Neural progenitor cell (in vitro differentiated cells): ENCODE measurements around the gene GPR180.

Experiments
- EZH2phosphoT487 ChIP-seq: fragments of 200-600 bp; sonication (generic); IDR thresholded peaks from 2 replicates; pipeline ENCODE4 v1.6.1; 2017; ENCODE audit warnings: antibody characterized with exemption
- TF ChIP-seq, protein P1 (sequence below): fragments of 200-600 bp; sonication (generic); IDR thresholded peaks from 2 replicates; pipeline ENCODE4 v1.5.1; 2017; ENCODE audit warnings: antibody characterized with exemption, mild to moderate bottlenecking

DNA sequence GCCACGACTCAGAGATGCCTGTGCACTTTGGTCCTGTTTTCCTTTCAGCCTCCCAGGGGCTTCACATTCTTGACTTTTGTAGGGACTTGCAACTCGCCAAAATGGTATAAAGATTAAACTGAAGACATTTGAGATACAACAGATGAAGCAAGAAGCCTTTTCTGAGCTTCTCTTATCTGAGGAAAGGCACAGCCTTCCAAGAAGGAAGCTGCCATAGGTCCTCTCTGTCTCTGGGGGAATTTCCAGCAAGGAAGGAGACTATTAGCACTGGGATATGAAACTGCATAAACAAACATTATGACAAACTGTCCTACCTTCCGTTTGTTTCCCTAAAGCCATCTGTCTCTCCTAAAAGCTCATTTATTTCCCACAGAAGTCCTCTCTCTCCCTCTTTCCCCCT, 45.0 kb upstream of the GPR180 start:
- no peak for TF ChIP-seq EZH2phosphoT487
- TF ChIP-seq, protein P1, sequence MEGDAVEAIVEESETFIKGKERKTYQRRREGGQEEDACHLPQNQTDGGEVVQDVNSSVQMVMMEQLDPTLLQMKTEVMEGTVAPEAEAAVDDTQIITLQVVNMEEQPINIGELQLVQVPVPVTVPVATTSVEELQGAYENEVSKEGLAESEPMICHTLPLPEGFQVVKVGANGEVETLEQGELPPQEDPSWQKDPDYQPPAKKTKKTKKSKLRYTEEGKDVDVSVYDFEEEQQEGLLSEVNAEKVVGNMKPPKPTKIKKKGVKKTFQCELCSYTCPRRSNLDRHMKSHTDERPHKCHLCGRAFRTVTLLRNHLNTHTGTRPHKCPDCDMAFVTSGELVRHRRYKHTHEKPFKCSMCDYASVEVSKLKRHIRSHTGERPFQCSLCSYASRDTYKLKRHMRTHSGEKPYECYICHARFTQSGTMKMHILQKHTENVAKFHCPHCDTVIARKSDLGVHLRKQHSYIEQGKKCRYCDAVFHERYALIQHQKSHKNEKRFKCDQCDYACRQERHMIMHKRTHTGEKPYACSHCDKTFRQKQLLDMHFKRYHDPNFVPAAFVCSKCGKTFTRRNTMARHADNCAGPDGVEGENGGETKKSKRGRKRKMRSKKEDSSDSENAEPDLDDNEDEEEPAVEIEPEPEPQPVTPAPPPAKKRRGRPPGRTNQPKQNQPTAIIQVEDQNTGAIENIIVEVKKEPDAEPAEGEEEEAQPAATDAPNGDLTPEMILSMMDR = no peak
